ENCODE results near the gene HID1. TPM values are rescaled to one million over a fixed set of nuclear protein-coding genes. Genes with fewer than 3 reads are reported as not detected.
"Not testable (repeated sequence)": the region's sequence is repeated elsewhere in the genome, so short reads cannot be mapped to it uniquely, and the experiment has no call there.

Gene HID1
- polyA plus RNA-seq, 1 donor: 7.9 TPM

DNA sequence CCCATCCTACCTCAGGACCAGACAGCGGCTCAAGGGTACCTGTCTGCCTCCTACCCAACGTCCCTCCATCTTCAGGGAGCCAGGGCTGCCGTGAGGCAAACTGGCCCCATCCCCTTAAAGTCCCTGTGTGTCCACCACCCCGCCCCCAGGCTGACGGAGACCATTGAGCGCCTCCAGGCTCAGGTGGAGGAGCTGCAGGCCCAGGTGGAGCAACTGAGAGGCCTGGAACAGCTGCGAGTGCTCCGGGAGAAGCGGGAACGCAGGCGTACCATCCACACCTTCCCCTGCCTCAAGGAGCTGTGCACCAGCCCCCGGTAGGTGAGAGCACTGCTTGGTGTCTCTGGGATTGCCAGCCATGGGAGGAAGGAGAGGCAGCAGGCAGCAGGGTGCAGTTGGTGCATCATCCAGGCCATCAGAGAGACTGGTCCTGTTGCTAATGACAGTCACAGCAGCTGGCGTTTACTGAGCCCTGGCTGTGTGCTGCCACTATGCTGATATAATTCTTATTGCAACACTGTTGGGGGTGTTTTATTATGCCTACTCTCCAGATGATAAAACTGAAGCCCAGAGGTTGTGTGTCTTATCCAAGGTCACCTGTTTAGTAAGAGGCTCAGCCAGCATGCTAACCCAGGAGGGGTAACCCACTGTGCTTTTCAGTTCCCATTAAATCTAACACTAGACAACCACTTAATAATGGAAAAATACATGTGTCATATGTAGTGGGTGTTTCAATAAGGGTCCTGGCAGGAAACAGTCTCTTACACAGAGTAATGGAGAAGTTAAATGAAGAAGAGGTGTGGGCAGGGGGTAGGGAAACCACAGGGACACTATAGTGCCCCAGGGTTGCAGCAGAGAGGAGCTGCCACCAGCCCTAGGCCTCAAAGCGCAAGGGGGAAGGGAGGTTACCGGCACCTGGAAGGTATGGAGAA lies 29.6 kb upstream of the HID1 start:
- DNase-seq: no peak

DNA sequence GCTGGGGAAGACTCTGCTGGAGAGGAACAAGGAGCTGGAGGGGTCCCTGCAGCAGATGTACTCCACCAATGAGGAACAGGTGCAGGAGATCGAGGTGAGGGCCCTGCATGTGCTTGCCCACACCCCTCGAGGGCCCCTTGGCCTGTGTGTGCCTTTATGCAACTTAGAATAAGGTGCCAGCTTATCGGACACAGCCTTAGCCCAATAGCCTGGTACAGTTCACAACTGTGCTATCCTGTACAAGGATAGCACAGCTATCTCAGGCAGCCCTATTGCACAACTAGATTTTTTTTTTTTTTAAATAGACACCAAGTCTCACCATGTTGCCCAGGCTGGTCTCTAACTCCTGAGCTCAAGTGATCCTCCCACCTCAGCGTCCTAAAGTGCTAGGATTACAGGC lies 27.0 kb upstream of the HID1 start:
- no peak for DNase-seq

GRCh38 chr17:74998783-74999182 lies 26.2 kb upstream of the HID1 start:
- DNase-seq: no peak

GRCh38 chr17:74995847-74996246 lies 23.3 kb upstream of the HID1 start:
- no peak for DNase-seq

DNA sequence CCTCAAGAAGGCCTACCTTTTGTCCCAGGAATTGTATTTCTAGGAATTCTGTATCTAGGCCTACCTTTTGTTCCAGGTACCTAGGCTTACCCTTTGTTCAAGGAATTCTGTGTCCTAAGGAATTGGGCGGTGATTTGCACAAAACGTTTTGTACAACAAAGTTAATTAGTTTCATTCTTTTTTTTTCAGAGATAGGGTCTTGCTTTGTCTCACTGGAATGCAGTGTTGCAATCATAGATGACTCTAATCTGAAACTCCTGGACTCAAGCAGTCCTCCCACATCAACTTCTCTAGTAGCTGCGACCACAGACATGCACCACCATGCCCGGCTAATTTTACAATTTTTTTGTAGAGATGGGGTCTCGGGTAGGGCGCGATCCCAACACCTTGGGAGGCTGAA lies 21.9 kb upstream of the HID1 start:
- DNase-seq: no peak

DNA sequence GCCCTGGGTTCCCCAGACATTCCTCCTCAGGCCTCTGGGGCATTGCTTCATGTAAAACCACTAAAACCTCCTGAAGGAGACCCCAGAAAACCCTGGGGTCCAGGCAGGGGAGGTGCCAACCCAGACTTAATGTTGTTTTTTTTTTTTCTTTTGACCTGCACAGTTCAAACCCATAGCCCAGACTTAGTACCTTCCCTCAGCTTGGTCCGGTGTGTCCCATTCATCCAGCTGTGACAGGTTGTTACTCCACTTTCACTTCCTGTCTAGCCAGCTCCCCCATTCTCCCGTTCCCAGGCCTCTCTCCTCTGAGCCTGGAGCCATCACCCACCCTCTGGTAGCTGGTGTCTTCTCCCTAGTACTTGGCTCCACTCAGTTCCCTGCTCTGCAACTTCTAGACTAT lies 19.7 kb upstream of the HID1 start:
- DNase-seq: no peak

- DNase-seq: no peak
These were observed 18.1 kb upstream of the HID1 start for GRCh38 chr17:74990581-74991105.

DNA sequence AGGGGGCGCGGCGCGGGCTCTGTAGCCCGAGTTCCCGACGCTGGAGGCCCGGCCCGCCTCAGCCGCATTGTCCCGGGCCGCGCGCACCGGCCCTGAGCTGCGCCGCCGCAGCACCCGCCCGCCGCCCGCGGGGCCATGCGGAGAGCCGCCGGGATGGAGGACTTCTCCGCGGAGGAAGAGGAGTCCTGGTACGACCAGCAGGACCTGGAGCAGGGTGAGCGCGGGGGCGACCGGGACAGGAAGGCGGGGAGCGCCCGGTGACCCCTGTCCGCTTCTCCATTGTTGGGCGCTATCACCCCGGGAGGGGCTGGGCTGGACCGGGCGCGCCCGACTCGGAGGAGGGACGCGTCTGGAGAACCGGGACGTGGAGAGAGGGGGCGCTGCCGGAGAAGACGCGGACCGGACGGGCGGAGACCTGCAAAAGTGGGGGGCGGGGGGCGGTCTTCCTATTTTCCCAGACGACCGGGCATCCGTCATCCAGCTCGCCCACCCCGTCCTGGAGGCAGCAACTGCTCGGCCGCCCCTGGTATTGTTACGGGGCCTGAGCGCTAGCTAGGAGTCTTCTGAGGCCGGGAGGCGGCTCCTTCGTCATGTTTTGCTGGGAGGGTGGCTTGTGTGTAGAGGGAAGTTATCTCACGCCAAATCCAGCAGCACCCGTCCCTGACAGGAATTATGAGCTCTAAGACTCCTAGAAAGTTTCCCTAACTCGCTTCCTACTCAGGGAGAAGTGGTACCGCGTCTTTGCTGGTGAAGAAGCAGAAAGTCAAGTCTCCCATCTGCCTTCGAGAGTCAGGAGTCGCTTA lies 15.6 kb upstream of the HID1 start:
- DNase-seq: peak; percentile 92

DNA sequence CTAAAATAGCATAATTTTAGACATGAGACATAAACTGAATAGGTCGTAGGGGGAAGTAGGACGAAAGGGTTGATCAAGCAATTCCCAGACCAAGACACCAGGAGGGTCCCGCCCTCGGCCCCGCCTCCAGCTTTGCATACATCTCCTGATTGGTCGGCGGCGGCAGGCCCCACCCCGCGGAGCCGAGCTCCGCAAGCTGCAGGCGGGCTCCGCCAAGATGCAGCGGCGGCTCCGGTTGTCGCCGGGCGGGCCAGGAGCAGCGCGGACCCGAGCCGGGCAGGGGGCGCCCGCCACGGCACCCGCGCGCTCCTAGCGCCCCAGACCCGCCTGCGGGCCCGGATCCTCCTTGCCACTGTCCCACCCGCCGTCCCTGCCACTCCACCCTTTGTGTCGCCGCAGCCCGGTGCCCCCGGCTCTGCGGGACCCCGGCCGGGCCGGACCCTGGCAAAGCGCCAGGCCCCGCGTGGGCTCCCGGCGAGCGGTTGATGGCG lies 14.9 kb upstream of the HID1 start, which contains the start of gene CDR2L:
CDR2L (plus strand) TSS at position 215 of the 491 bp plus-strand sequence. CDS start 412 bp downstream, outside the sequence.
- DNase-seq: peak; percentile 96

DNA sequence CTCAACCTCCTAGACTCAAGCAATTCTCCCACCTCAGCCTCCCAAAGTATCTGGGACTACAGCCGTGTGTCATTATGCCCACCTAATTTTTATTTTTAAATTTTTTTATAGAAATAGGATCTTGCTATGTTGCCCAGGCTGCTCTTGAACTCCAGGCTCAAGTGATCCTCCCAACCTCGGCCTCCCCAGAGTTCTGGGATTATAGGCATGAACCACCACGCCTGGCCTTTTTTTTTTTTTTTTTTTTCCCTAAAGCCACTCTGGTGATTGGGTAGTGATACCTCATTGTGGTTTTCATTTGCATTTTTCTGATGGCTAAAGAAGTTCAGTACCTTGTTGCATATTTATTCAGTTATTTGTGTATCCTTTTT lies 13.6 kb upstream of the HID1 start:
- no peak for DNase-seq

- DNase-seq: not testable (repeated sequence)
These were observed 10.2 kb upstream of the HID1 start for GRCh38 chr17:74982663-74983313.

- DNase-seq: peak; percentile 72
These were observed 9.6 kb upstream of the HID1 start for GRCh38 chr17:74981979-74982662.

GRCh38 chr17:74981318-74981978 lies 8.9 kb upstream of the HID1 start:
- DNase-seq: no peak

DNA sequence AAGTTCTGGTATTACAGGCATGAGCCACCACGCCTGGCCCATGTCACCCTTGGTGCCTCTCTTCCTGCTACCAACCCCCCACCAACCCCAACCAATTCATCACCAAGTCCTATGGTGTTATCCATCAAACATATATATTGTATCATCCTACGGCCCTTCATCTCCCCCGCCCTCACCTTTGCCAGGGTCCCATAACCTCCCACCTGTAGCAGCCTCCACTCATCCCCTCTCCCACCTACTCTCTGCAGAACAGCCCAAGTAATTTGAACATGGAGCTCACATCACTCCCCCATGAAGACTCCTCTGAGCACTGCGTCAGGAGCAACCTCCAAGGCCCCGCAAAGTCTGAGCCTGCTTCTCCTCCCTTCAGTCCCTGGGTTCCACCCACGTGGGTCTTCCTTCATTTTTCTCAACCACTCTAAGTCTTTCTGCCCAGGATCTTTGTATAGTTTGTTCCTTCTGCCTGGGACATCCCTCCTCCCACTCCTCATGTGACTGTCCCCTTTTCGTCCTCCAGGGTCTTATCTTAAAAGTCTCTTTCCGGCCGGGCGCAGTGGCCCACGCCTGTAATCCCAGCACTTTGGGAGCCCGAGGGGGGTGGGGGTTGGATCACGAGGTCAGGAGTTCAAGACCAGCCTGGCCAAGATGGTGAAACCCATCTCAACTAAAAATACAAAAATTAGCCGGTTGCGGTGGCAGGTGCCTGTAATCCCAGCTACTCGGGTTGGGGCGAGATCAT lies 7.0 kb upstream of the HID1 start:
- no peak for DNase-seq

GRCh38 chr17:74978240-74978639 lies 5.7 kb upstream of the HID1 start:
- DNase-seq: no peak

GRCh38 chr17:74977802-74978201 lies 5.2 kb upstream of the HID1 start:
- no peak for DNase-seq

DNA sequence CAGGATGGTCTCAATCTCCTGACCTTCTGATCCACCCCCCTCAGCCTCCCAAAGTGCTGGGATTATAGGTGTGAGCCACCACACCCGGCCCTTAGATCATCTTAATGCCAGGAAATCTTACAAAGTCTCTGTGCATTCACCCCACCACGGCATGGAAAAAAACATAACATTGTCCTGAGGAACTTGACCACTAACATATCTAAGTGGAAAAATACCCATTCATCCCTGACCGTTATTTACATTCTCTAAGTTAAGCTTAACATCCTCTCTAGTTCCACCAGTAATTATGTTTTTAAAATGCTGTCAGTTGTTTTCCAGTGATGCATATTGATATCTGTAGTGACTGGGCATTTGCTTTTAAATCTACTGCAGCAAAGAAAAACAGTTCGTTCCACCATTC lies 3.4 kb upstream of the HID1 start:
- no peak for DNase-seq

GRCh38 chr17:74972973-74973328 lies 392 bp upstream of the HID1 start:
- no peak for DNase-seq

GRCh38 chr17:74971842-74972106 lies 785 bp downstream of the HID1 start:
- no peak for DNase-seq

DNA sequence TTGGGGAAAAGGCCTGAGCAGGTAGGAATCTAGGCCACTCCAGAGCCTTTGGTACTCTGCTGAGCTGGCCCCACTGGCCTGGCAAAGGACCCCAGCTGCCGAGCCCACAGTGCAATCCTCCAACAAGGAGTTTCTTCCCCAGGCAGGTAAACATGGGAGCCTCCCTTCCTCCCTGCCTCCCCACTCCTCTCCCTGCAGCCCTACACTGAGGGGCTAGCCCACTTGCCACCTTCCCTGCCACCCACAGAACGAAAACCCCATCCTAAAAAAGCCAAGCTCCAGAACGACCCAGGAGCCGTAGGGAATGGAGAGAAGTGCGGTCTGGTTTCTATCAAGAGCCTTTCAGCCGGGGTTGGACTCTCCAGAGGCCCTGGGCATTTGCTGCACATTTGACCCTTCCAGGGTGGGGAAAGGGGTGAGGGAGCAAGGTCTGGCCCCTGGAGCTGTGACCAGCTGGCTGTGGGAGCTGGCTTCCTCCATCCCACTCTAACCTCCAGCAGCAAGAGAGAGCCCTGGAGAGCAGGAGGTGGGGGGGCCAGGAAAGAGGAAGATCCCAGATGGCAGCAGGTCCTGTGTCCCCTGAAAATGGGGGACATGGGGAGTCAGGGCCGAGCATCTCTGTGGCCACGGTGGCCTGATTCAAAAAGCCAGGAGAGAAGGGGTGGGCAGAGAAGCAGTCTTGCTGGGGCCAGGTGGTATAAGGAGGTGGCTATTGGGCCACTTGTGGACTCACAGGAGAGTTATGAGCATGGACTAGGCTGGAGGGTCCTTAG lies 1.3 kb downstream of the HID1 start:
- DNase-seq: no peak
